Endodermal cell (in vitro differentiated cells): ENCODE measurements around the gene UBE2G1. TPM values are rescaled to one million over a fixed set of nuclear protein-coding genes. Genes with fewer than 3 reads are reported as not detected.
A peak's percentile ranks its signal among the peaks of the same experiment; 100 is the strongest.
"Not testable (repeated sequence)": the region's sequence is repeated elsewhere in the genome, so short reads cannot be mapped to it uniquely, and the experiment has no call there.

Experiments used
- DNase-seq: peaks from one replicate; pipeline ENCODE4 v3.0.0-alpha.2; 2017
- H3K27ac ChIP-seq: 2 replicates; pipeline ENCODE4 v1.5.1; 2013; ENCODE audit warnings: mild to moderate bottlenecking, low read depth, low read length, moderate library complexity
- H3K27me3 ChIP-seq: 2 replicates; pipeline ENCODE4 v1.6.1; 2013; ENCODE audit warnings: mild to moderate bottlenecking, low read length, moderate library complexity; ENCODE audit not compliant: insufficient read depth, control insufficient read depth, poor library complexity, severe bottlenecking
- H3K36me3 ChIP-seq: 2 replicates; pipeline ENCODE4 v1.7.0; 2013; ENCODE audit warnings: mild to moderate bottlenecking, low read length, moderate library complexity; ENCODE audit not compliant: control insufficient read depth, insufficient read depth
- H3K4me1 ChIP-seq: one replicate; pipeline ENCODE4 v1.7.0; 2013; ENCODE audit warnings: low read length; ENCODE audit not compliant: control insufficient read depth, insufficient read depth
- H3K4me3 ChIP-seq: 2 replicates; pipeline ENCODE4 v1.5.1; 2013; ENCODE audit warnings: mild to moderate bottlenecking, low read length, moderate library complexity
- H3K9ac ChIP-seq: 2 replicates; pipeline ENCODE4 v1.6.1; 2013; ENCODE audit warnings: mild to moderate bottlenecking, low read length, moderate library complexity; ENCODE audit not compliant: poor library complexity, severe bottlenecking; ENCODE audit errors: extremely low read depth
- H3K9me3 ChIP-seq: 2 replicates; pipeline ENCODE4 v1.6.1; 2013; ENCODE audit warnings: mild to moderate bottlenecking, low read length, moderate library complexity; ENCODE audit not compliant: control insufficient read depth
- H3K27ac Mint-ChIP-seq: 2 replicates; pipeline ENCODE4 v1.8.0; 2020; ENCODE audit warnings: mixed read lengths
- H3K27me3 Mint-ChIP-seq: 2 replicates; pipeline ENCODE4 v1.8.0; 2021; ENCODE audit warnings: mild to moderate bottlenecking, mixed read lengths; ENCODE audit not compliant: insufficient read depth
- H3K36me3 Mint-ChIP-seq: 2 replicates; pipeline ENCODE4 v1.8.0; 2020; ENCODE audit warnings: low read depth, mixed read lengths
- H3K4me1 Mint-ChIP-seq: 2 replicates; pipeline ENCODE4 v1.8.0; 2020; ENCODE audit warnings: mixed read lengths
- H3K4me3 Mint-ChIP-seq: 2 replicates; pipeline ENCODE4 v1.8.0; 2020; ENCODE audit warnings: mild to moderate bottlenecking, moderate library complexity, mixed read lengths
- H3K9me3 Mint-ChIP-seq: 2 replicates; pipeline ENCODE4 v1.8.0; 2020; ENCODE audit warnings: mild to moderate bottlenecking, mixed read lengths
- CTCF ChIP-seq: fragments of 200-600 bp; sonication (generic); conservative IDR thresholded peaks from 2 replicates; pipeline ENCODE4 v1.5.0; 2021; ENCODE audit warnings: antibody characterized with exemption, mild to moderate bottlenecking
- WGBS, 2 experiments: methylation state at CpG; one replicate each; pipeline versions ENCODE4 v1.1.5 to v1.1.7; 2013; ENCODE audit warnings: missing lambda C conversion rate in 2 of 2, mixed read lengths in 1 of 2; ENCODE audit not compliant: insufficient coverage in 1 of 2, insufficient read length in 1 of 2; 5-methylcytosine and 5-hydroxymethylcytosine counted together
- total RNA-seq, 2 donors: library from RNA; stranded (reverse); fragmentation: NEBNext Ultra II Directional in 1 of 2; extraction: Animal tissue kit (Norgen Biotek cat#: 25700) in 1 of 2; gene quantifications; 2 replicates in 1 of 2; 3 replicates in 1 of 2; pipeline ENCODE4 v1.2.1, GENCODE V29; 2021

The UBE2G1 gene
- total RNA-seq, 2 donors from 2014 or later: 85.5 to 104 TPM

- WGBS, 2 experiments: 80% methylated on average over 1 of the region's 3 CpGs; no CpG with 5 or more reads in 1 of the 2 experiments
- H3K36me3 Mint-ChIP-seq: peaks cover 26% of the 10 kb centered on the region
- DNase-seq: no peak
- no peaks in the 10 kb centered on the region for H3K27me3 ChIP-seq
- H3K9me3 Mint-ChIP-seq: no peaks in the 10 kb centered on the region
- no peak overlapping the region for H3K27ac ChIP-seq
- TF ChIP-seq CTCF: no peak
- peaks cover 20% of the 10 kb centered on the region for H3K36me3 ChIP-seq
- H3K4me1 ChIP-seq: no peaks in the 10 kb centered on the region
- H3K4me3 ChIP-seq: no peak overlapping the region
- no peak overlapping the region for H3K27ac Mint-ChIP-seq
- no peaks in the 10 kb centered on the region for H3K9me3 ChIP-seq
- H3K4me3 Mint-ChIP-seq: no peak overlapping the region
- no peak overlapping the region for H3K9ac ChIP-seq
- H3K4me1 Mint-ChIP-seq: peaks cover 10% of the 10 kb centered on the region
- no peaks in the 10 kb centered on the region for H3K27me3 Mint-ChIP-seq
These were observed 9.3 kb downstream of the UBE2G1 start for GRCh38 chr17:4357030-4357628.

- Histone ChIP-seq H3K9ac (no peak overlapping the region), H3K27ac (no peak overlapping the region), H3K27me3 (no peaks in the 10 kb centered on the region), H3K9me3 (no peaks in the 10 kb centered on the region), H3K4me1 (no peaks in the 10 kb centered on the region), H3K36me3 (peaks cover 7% of the 10 kb centered on the region), H3K4me3 (no peak overlapping the region)
- Mint-ChIP-seq H3K36me3 (peaks cover 15% of the 10 kb centered on the region), H3K27ac (no peak overlapping the region), H3K27me3 (no peaks in the 10 kb centered on the region), H3K4me1 (peaks cover 9% of the 10 kb centered on the region), H3K9me3 (no peaks in the 10 kb centered on the region), H3K4me3 (no peak overlapping the region)
- 92 to 94% methylated on average over 8 to 11 of the region's 11 CpGs for WGBS, 2 experiments
- DNase-seq: peak; percentile 63
- no peak for TF ChIP-seq CTCF
These were observed 11.5 kb downstream of the UBE2G1 start for GRCh38 chr17:4354862-4355514.

GRCh38 chr17:4354206-4354605 is 12.3 kb downstream of the UBE2G1 start:
- no peaks in the 10 kb centered on the region for H3K27me3 ChIP-seq
- Mint-ChIP-seq H3K4me1 (peaks cover 8% of the 10 kb centered on the region), H3K9me3 (no peaks in the 10 kb centered on the region), H3K4me3 (no peak overlapping the region), H3K27me3 (no peaks in the 10 kb centered on the region), H3K27ac (peak overlapping the region; percentile 27), H3K36me3 (peaks cover 16% of the 10 kb centered on the region)
- H3K9me3 ChIP-seq: no peaks in the 10 kb centered on the region
- no peaks in the 10 kb centered on the region for H3K4me1 ChIP-seq
- peak; percentile 17 for DNase-seq
- WGBS, 2 experiments: 83 to 93% methylated on average over 1 to 2 of the region's 2 CpGs
- TF ChIP-seq CTCF: no peak
- no peak overlapping the region for H3K4me3 ChIP-seq
- peaks cover 9% of the 10 kb centered on the region for H3K36me3 ChIP-seq
- no peak overlapping the region for H3K9ac ChIP-seq
- no peak overlapping the region for H3K27ac ChIP-seq

GRCh38 chr17:4350214-4350613 is 16.3 kb downstream of the UBE2G1 start:
- H3K9me3 Mint-ChIP-seq, H3K4me1 Mint-ChIP-seq, DNase-seq, H3K36me3 ChIP-seq, H3K27ac Mint-ChIP-seq, H3K9ac ChIP-seq, H3K4me3 ChIP-seq, H3K4me1 ChIP-seq, H3K27me3 ChIP-seq, H3K27ac ChIP-seq, H3K36me3 Mint-ChIP-seq, H3K9me3 ChIP-seq, H3K27me3 Mint-ChIP-seq, H3K4me3 Mint-ChIP-seq: not testable (repeated sequence)
- 90 to 95% methylated on average over 2 of the region's 2 CpGs for WGBS, 2 experiments
